ENCODE measurements around the gene GJB2.

Gene GJB2

DNA sequence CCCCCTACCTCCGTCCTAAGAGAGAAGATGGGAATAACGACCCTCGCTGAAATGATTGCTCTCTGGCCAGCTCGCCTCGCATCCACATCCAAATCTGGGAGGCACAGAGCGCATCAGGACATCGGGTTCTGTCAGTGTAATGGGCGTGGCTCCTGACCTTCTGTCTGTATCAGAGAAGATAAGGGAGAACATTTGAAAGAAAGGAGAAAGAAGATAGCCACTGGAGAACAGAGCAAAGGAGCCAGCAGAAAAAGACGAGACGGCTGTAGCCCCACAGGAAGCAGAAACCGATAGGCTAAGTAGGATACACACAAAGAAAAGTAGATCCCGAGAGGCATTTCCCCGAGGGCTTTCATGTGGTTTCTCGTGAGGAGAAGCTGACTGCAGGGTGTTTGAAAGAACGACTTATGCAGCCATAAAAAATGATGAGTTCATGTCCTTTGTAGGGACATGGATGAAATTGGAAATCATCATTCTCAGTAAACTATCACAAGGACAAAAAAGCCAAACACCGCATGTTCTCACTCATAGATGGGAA, 14.0 kb upstream of the GJB2 start:
- H3K4me3 ChIP-seq (replicated peaks; ENCODE audit: low read depth, low read length), result no peak overlapping the region
- DNase-seq (ENCODE audit: low read depth), result no peak
- no peak for TF ChIP-seq CTCF (IDR thresholded peaks at IDR 0.05; ENCODE audit: low read length, missing control alignments)

DNA sequence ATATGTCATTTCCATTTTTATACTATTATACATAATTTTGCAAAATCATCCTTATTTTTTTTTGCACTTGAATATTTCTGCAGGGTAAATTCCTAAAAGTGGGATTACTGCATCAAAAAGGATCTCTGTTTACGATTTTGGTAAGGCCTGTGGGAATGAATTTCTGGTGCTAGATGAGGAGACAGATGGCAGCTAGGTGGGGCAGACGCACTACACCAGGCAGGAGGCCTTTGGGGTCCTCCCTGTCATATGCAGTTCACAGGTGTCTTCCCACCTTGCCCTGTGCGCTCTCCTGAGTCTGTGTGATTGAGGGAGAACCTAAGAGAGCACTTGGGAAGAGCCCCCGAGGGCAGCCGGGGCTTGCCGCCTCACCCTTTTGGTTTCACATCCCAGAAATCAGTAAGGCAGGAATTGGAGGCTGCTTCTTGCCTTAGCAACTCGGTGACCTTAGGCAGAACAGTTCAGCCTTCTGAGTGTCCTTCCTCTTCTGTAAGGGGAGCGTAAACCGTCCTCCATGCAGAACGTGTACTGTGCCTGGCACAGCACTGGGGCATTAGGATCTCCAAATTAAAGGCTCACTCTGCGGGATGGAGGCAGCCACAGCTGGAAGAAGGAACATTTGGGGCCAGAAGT, 13.4 kb upstream of the GJB2 start:
- no peak overlapping the region for H3K4me3 ChIP-seq (replicated peaks; ENCODE audit: low read depth, low read length)
- TF ChIP-seq CTCF (IDR thresholded peaks at IDR 0.05; ENCODE audit: low read length, missing control alignments), result no peak
- no peak for DNase-seq (ENCODE audit: low read depth)

GRCh38 chr13:20198781-20199180, 6.0 kb upstream of the GJB2 start:
- H3K4me3 ChIP-seq (replicated peaks; ENCODE audit: low read depth, low read length), result no peak overlapping the region
- TF ChIP-seq CTCF (IDR thresholded peaks at IDR 0.05; ENCODE audit: low read length, missing control alignments), result no peak
- DNase-seq (ENCODE audit: low read depth), result no peak

DNA sequence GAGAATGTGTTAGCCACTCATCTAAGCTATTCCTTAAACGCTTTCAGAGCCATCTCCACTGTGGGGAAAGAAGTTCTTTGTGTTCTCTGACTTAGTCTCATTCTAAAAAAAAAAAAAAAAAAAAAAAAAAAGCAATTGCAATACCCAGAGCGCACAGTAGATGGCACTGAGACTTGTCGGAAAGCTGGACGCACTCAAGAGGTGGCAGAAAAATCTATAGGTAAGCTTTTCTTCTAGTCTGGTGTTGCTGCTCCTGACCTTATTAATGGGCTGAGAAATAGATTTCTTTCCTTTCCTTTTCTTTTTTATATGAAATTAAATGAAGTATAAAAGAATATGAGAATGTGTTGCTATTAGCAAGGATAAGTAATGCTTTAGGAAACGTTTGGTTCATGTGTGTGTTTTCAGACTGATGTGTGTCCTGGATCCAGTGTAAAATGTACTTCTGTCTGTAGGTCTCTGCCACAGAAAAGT, 4.7 kb upstream of the GJB2 start:
- peak; percentile 83 for TF ChIP-seq CTCF (IDR thresholded peaks at IDR 0.05; ENCODE audit: low read length, missing control alignments)
- no peak overlapping the region for H3K4me3 ChIP-seq (replicated peaks; ENCODE audit: low read depth, low read length)
- DNase-seq (ENCODE audit: low read depth), result peak; percentile 63

GRCh38 chr13:20195801-20196200, 3.1 kb upstream of the GJB2 start:
- TF ChIP-seq CTCF (IDR thresholded peaks at IDR 0.05; ENCODE audit: low read length, missing control alignments), result no peak
- H3K4me3 ChIP-seq (replicated peaks; ENCODE audit: low read depth, low read length), result no peak overlapping the region
- no peak for DNase-seq (ENCODE audit: low read depth)

GRCh38 chr13:20193907-20194631, 1.3 kb upstream of the GJB2 start:
- no peak for TF ChIP-seq CTCF (IDR thresholded peaks at IDR 0.05; ENCODE audit: low read length, missing control alignments)
- no peak for DNase-seq (ENCODE audit: low read depth)
- H3K4me3 ChIP-seq (replicated peaks; ENCODE audit: low read depth, low read length), result no peak overlapping the region

All from fibroblast of pulmonary artery (primary cell).